Mesendoderm (in vitro differentiated cells): ENCODE measurements around the gene STUM.

Source experiments
- DNase-seq: peaks from one replicate; pipeline ENCODE4 v3.0.0; 2013
- H2AK5ac ChIP-seq: 2 replicates; pipeline ENCODE4 v1.6.1; 2013; ENCODE audit warnings: low read length, inconsistent platforms
- H2BK120ac ChIP-seq: 2 replicates; pipeline ENCODE4 v1.6.1; 2013; ENCODE audit warnings: low read depth, mild to moderate bottlenecking, low read length, moderate library complexity, mixed read lengths
- H2BK15ac ChIP-seq: replicated peaks from 2 replicates; pipeline ENCODE4 v1.6.1; 2013; ENCODE audit warnings: low read depth, mild to moderate bottlenecking, moderate library complexity
- H2BK5ac ChIP-seq: 2 replicates; pipeline ENCODE4 v1.6.1; 2013; ENCODE audit warnings: low read length, inconsistent platforms
- H3K18ac ChIP-seq: 2 replicates; pipeline ENCODE4 v1.6.1; 2013; ENCODE audit warnings: mild to moderate bottlenecking, low read length, mixed read lengths
- H3K23ac ChIP-seq: one replicate; pipeline ENCODE4 v1.6.1; 2013; ENCODE audit warnings: low read length
- H3K27ac ChIP-seq: 2 replicates; pipeline ENCODE4 v1.5.1; 2013; ENCODE audit warnings: low read depth, mild to moderate bottlenecking, inconsistent platforms, low read length, moderate library complexity
- H3K27me3 ChIP-seq: 2 replicates; pipeline ENCODE4 v1.6.1; 2013; ENCODE audit warnings: low read length, control low read depth, mild to moderate bottlenecking, inconsistent platforms; ENCODE audit not compliant: insufficient read depth, poor library complexity
- H3K36me3 ChIP-seq: 2 replicates; pipeline ENCODE4 v1.6.1; 2013; ENCODE audit warnings: low read length, inconsistent platforms; ENCODE audit not compliant: control insufficient read depth, insufficient read depth
- H3K4ac ChIP-seq: one replicate; pipeline ENCODE4 v1.6.1; 2013; ENCODE audit warnings: low read depth, mild to moderate bottlenecking, low read length, moderate library complexity
- H3K4me1 ChIP-seq: 2 replicates; pipeline ENCODE4 v1.6.1; 2013; ENCODE audit warnings: low read depth, low read length, inconsistent platforms; ENCODE audit not compliant: control insufficient read depth
- H3K4me2 ChIP-seq: 2 replicates; pipeline ENCODE4 v1.6.1; 2013; ENCODE audit warnings: low read length
- H3K4me3 ChIP-seq: 2 replicates; pipeline ENCODE4 v1.5.1; 2013; ENCODE audit warnings: mild to moderate bottlenecking, low read length
- H3K56ac ChIP-seq: one replicate; pipeline ENCODE4 v1.6.1; 2013; ENCODE audit warnings: low read length
- H3K79me1 ChIP-seq: 2 replicates; pipeline ENCODE4 v1.6.1; 2013; ENCODE audit warnings: low read length, inconsistent platforms
- H3K79me2 ChIP-seq: 2 replicates; pipeline ENCODE4 v1.6.1; 2013; ENCODE audit warnings: mild to moderate bottlenecking, low read length; ENCODE audit not compliant: control insufficient read depth, insufficient read depth
- H3K9ac ChIP-seq: 2 replicates; pipeline ENCODE4 v1.6.1; 2013; ENCODE audit warnings: low read length, inconsistent platforms
- H4K5ac ChIP-seq: one replicate; pipeline ENCODE4 v1.6.1; 2013; ENCODE audit warnings: low read length
- H4K8ac ChIP-seq: one replicate; pipeline ENCODE4 v1.6.1; 2013; ENCODE audit warnings: low read depth, mild to moderate bottlenecking, control low read depth, low read length, moderate library complexity
- WGBS: extraction: QIAGEN DNeasy Blood & Tissue Kit; methylation state at CpG from one replicate; pipeline ENCODE4 v1.1.7; 2013; ENCODE audit warnings: low lambda C conversion rate, missing lambda C conversion rate; ENCODE audit not compliant: insufficient coverage; ENCODE audit errors: extremely low coverage; 5-methylcytosine and 5-hydroxymethylcytosine counted together

The STUM gene

GRCh38 chr1:226627050-226627755, 78.6 kb downstream of the STUM start:
- Histone ChIP-seq H2BK15ac (no peak overlapping the region), H3K9ac (no peak overlapping the region), H3K4me3 (no peak overlapping the region), H3K27ac (no peak overlapping the region), H3K36me3 (no peaks in the 10 kb centered on the region), H3K27me3 (peaks cover 1% of the 10 kb centered on the region), H3K79me2 (no peaks in the 10 kb centered on the region), H3K4ac (no peak overlapping the region), H3K4me1 (no peaks in the 10 kb centered on the region), H3K56ac (no peak overlapping the region), H4K5ac (no peak overlapping the region), H2AK5ac (no peak overlapping the region), H4K8ac (no peak overlapping the region), H2BK5ac (no peak overlapping the region), H3K4me2 (no peak overlapping the region), H3K23ac (no peak overlapping the region), H3K79me1 (no peaks in the 10 kb centered on the region), H3K18ac (no peak overlapping the region), H2BK120ac (no peak overlapping the region)
- DNase-seq: no peak
- WGBS: no CpG with 5 or more reads among the region's 6 CpGs

- Histone ChIP-seq H3K79me1 (no peaks in the 10 kb centered on the region), H3K18ac (no peak overlapping the region), H3K56ac (no peak overlapping the region), H3K9ac (no peak overlapping the region), H3K27me3 (peaks cover 1% of the 10 kb centered on the region), H3K4me2 (no peak overlapping the region), H4K5ac (no peak overlapping the region), H3K4me3 (no peak overlapping the region), H3K79me2 (no peaks in the 10 kb centered on the region), H3K4me1 (no peaks in the 10 kb centered on the region), H3K23ac (no peak overlapping the region), H2AK5ac (no peak overlapping the region), H3K36me3 (no peaks in the 10 kb centered on the region), H2BK5ac (no peak overlapping the region), H4K8ac (no peak overlapping the region), H2BK120ac (no peak overlapping the region), H3K27ac (no peak overlapping the region), H3K4ac (no peak overlapping the region), H2BK15ac (no peak overlapping the region)
- no CpG with 5 or more reads among the region's 11 CpGs for WGBS
- no peak for DNase-seq
These were observed 79.5 kb downstream of the STUM start for GRCh38 chr1:226627924-226628611.

- Histone ChIP-seq H3K23ac (no peak overlapping the region), H2BK120ac (no peak overlapping the region), H4K5ac (no peak overlapping the region), H2AK5ac (no peak overlapping the region), H3K79me1 (no peaks in the 10 kb centered on the region), H3K4me2 (no peak overlapping the region), H4K8ac (no peak overlapping the region), H3K4ac (no peak overlapping the region), H2BK5ac (no peak overlapping the region), H3K36me3 (no peaks in the 10 kb centered on the region), H2BK15ac (no peak overlapping the region), H3K9ac (no peak overlapping the region), H3K56ac (no peak overlapping the region), H3K4me1 (no peaks in the 10 kb centered on the region), H3K27ac (no peak overlapping the region), H3K27me3 (peaks cover 1% of the 10 kb centered on the region), H3K4me3 (no peak overlapping the region), H3K18ac (no peak overlapping the region), H3K79me2 (no peaks in the 10 kb centered on the region)
- WGBS: no CpG with 5 or more reads among the region's 10 CpGs
- no peak for DNase-seq
These were observed 80.1 kb downstream of the STUM start for GRCh38 chr1:226628612-226629155.

GRCh38 chr1:226629210-226629895, 80.8 kb downstream of the STUM start:
- Histone ChIP-seq H2BK5ac (no peak overlapping the region), H3K56ac (no peak overlapping the region), H3K79me1 (no peaks in the 10 kb centered on the region), H3K4me3 (no peak overlapping the region), H2BK120ac (no peak overlapping the region), H3K79me2 (no peaks in the 10 kb centered on the region), H3K4me2 (no peak overlapping the region), H3K9ac (no peak overlapping the region), H3K36me3 (no peaks in the 10 kb centered on the region), H3K27me3 (peaks cover 1% of the 10 kb centered on the region), H4K8ac (no peak overlapping the region), H3K18ac (no peak overlapping the region), H4K5ac (no peak overlapping the region), H3K23ac (no peak overlapping the region), H3K4ac (no peak overlapping the region), H3K4me1 (no peaks in the 10 kb centered on the region), H2AK5ac (no peak overlapping the region), H3K27ac (no peak overlapping the region), H2BK15ac (no peak overlapping the region)
- WGBS: no CpG with 5 or more reads among the region's 18 CpGs
- DNase-seq: no peak

GRCh38 chr1:226629896-226630550, 81.5 kb downstream of the STUM start:
- no peak overlapping the region for H3K18ac ChIP-seq
- H3K4me3 ChIP-seq: no peak overlapping the region
- H3K4ac ChIP-seq: no peak overlapping the region
- no peak overlapping the region for H2BK120ac ChIP-seq
- DNase-seq: no peak
- no peak overlapping the region for H3K27ac ChIP-seq
- H2BK5ac ChIP-seq: no peak overlapping the region
- no peak overlapping the region for H3K9ac ChIP-seq
- no peak overlapping the region for H3K4me2 ChIP-seq
- H4K8ac ChIP-seq: no peak overlapping the region
- H3K56ac ChIP-seq: no peak overlapping the region
- no peaks in the 10 kb centered on the region for H3K79me2 ChIP-seq
- no peaks in the 10 kb centered on the region for H3K36me3 ChIP-seq
- H3K23ac ChIP-seq: no peak overlapping the region
- no peak overlapping the region for H4K5ac ChIP-seq
- no peaks in the 10 kb centered on the region for H3K4me1 ChIP-seq
- no CpG with 5 or more reads among the region's 6 CpGs for WGBS
- H2AK5ac ChIP-seq: no peak overlapping the region
- H3K27me3 ChIP-seq: peaks cover 1% of the 10 kb centered on the region
- H2BK15ac ChIP-seq: no peak overlapping the region
- no peaks in the 10 kb centered on the region for H3K79me1 ChIP-seq
